ENCODE results near the gene VWA5B2.

- TF ChIP-seq POLR2A (IDR thresholded peaks at IDR 0.05; ENCODE audit: low read depth, low read length) (no peak), TAF1 (IDR thresholded peaks at IDR 0.05; ENCODE audit: borderline replicate concordance, low read depth, low read length) (no peak)
Measured at GRCh38 chr3:184231671-184232070, 2.3 kb downstream of the VWA5B2 start.

All from GM12892 (cell line).